ENCODE data around the gene CENPP.

CENPP gene

DNA sequence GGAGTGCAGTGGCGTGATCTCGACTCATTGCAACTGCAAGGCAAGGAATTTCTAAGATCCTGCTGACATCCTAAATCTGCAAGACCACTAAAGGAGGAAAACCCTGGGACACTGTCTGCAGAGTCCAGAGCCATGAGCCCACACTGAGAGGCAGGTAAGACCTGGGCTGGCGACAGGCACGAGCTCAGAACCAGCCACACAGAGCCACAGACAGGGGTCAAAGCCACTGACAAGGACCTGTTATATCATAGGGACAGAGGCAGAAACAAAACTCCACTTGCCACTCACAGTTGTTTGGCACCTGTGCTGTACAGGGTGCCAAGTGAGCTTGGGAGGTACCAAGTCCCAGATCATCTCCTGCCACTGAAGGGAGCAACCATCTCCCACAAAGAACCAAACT, 310.0 kb downstream of the CENPP start:
- no peak for TF ChIP-seq GATA3 (IDR thresholded peaks at IDR 0.05; ENCODE audit: low read depth, low read length)

DNA sequence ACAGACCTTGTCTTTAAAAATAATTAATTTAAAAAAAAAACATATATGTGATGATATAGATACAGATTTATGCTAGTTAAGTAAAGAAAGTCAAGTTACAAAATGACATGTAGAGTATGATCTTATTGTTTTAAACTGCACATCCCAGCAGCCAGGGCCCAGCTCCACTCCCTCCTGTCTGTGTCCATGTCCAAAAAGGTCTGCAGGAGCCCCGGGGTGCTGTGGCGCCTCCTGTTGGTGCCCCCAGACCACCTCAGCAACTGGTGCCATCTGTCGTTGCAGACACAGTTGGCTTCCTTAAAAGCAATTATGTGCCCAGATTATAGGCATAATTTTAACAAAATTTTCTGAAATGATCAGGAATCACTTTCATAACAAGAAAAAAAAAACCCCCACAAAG, 310.9 kb downstream of the CENPP start:
- TF ChIP-seq GATA3 (IDR thresholded peaks at IDR 0.05; ENCODE audit: low read depth, low read length) (no peak), GATA2 (IDR thresholded peaks at IDR 0.05; ENCODE audit: low read depth, low read length) (no peak)

- TF ChIP-seq GATA3 (IDR thresholded peaks at IDR 0.05; ENCODE audit: low read depth, low read length): no peak
- no peak for TF ChIP-seq GATA2 (IDR thresholded peaks at IDR 0.05; ENCODE audit: low read depth, low read length)
Observed at GRCh38 chr9:92637326-92637725, 311.6 kb downstream of the CENPP start.

GRCh38 chr9:92637886-92638620, 312.3 kb downstream of the CENPP start:
- TF ChIP-seq GATA3 (IDR thresholded peaks at IDR 0.05; ENCODE audit: low read depth, low read length) (no peak), GATA2 (IDR thresholded peaks at IDR 0.05; ENCODE audit: low read depth, low read length) (no peak)

DNA sequence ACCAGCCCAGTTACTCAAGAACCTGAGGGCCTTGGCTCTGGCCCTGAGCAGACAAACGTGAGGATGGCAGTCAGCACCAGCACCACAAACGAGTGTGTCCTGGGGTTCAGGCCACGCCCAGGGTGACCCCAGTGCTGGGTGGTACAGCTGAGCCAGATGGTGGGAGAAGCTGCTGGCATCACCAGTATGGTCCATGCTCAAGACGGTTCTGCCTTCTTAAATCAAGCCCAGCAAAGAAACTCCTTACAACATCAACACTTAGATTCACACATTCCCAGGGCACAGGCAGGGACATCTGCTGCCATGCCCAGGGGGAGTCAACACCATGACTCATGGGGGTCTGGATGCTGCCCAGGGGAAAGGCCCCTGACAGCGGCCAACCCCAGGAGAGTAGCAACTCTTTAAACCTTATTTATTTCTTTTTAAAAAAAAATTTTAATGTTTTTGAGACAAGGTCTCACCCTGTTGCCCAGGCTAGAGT, 312.9 kb downstream of the CENPP start:
- TF ChIP-seq GATA2 (IDR thresholded peaks at IDR 0.05; ENCODE audit: low read depth, low read length) (no peak), GATA3 (IDR thresholded peaks at IDR 0.05; ENCODE audit: low read depth, low read length) (no peak)

DNA sequence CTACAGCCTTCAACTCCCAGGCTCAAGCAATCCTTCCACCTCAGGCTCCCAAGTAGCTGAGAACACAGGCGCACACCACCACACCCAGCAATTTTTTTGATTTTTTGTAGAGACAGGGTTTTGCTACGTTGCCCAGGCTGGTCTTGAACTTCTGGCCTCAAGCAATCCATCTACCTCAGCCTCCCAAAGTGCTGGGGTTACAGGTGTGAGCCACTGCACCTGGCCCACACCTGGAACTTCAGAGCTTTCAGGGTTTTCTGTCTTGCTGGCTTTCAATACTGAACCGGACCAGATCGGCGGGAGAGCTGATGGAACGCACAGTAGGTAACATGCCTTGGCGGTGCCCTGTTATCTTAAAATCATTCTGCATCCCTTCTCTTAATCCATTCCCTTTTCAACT, 313.4 kb downstream of the CENPP start:
- TF ChIP-seq GATA3 (IDR thresholded peaks at IDR 0.05; ENCODE audit: low read depth, low read length) (no peak), GATA2 (IDR thresholded peaks at IDR 0.05; ENCODE audit: low read depth, low read length) (no peak)

DNA sequence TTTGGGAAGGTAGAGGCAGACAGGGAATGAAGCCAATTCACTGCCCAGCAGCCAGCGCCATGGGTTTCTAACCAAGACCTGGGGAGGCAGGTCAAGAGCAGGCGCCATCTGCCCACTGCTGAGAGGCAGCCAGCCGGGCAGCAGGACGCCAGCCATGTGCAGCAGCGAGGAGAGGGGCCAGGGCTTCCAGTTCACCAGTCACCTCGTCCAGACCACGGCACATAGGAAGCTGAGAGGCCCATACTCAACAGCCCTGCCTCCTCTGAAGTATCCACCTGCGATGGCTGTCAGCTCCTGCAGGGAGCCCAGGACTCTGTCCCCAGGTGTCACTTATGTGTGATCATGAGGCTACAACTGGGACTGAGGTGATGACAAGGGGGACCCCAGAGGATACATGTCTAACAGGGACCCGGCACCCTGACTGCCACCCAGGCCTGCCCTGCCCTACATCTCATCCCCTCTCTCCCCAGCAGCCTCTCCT, 314.1 kb downstream of the CENPP start:
- TF ChIP-seq GATA2 (IDR thresholded peaks at IDR 0.05; ENCODE audit: low read depth, low read length): no peak
- no peak for TF ChIP-seq GATA3 (IDR thresholded peaks at IDR 0.05; ENCODE audit: low read depth, low read length)

DNA sequence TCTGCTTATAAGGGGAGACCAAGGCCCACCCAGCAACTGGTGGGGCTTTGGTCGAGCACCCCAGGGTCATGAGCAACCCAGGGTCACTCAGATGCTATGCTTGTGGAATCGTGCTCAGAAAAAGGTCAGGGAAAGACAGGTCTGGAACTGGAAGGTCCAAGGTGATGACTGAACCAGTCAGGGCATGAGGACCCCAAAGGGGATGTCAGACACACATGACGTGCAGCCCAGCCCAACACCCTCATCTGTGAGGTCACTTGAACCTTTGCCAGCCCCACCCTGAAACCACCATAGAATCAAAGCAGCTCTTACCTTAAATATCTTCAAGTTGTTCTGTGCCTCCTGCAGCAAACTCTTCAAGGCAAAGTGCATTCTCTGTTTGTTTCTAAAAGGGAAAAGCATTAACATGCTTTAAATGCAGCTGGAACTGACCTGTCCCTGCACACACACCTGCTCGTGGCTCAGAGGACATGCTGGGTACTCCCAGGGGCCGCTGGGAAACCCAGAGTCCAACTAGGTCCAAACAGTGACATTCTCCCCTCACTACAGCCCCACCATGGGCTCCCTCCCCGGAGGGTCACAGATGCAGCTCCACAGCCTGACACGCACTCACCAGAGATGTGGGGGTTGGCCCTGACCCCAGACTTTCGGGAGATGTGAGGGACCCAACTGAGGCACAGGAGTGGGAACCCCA, 314.8 kb downstream of the CENPP start:
- TF ChIP-seq GATA2 (IDR thresholded peaks at IDR 0.05; ENCODE audit: low read depth, low read length): no peak
- no peak for TF ChIP-seq GATA3 (IDR thresholded peaks at IDR 0.05; ENCODE audit: low read depth, low read length)

DNA sequence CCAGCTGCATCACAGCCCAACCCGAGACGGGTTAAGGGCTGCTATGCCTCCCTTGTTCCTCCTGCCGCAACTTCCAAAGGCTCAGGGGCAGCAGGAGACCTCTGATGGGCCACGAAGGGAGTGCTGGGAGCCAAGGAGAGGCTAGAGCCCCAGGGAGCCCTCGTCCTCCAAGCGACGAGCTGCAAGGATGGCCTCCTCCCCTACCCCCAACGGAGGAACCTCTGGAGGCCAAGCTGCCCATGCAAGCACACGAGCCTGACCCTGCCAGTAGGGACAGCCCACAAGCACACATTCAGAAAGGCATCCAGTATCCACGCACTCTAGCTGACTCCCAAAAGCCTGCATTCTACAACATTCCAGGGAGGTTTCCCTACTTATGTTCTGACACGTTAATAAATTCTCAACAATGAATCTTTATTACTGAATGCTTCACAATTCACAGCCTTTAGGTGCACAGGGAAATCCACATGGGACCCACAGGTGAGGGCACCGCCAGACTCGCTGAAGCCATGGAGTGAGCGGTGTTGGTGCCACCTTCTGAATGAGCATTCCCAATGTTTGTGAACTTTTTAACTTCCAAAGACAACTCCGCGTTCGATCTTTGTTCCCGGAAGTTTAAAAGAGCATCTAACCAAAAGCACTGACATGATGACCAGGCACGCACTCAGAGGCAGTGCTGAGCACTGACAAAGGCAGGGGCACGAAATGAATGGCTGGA, 315.5 kb downstream of the CENPP start:
- TF ChIP-seq GATA2 (IDR thresholded peaks at IDR 0.05; ENCODE audit: low read depth, low read length) (no peak), GATA3 (IDR thresholded peaks at IDR 0.05; ENCODE audit: low read depth, low read length) (no peak)

GRCh38 chr9:92642041-92642451, 316.3 kb downstream of the CENPP start:
- TF ChIP-seq GATA3 (IDR thresholded peaks at IDR 0.05; ENCODE audit: low read depth, low read length): no peak
- no peak for TF ChIP-seq GATA2 (IDR thresholded peaks at IDR 0.05; ENCODE audit: low read depth, low read length)

- TF ChIP-seq GATA3 (IDR thresholded peaks at IDR 0.05; ENCODE audit: low read depth, low read length): no peak
- TF ChIP-seq GATA2 (IDR thresholded peaks at IDR 0.05; ENCODE audit: low read depth, low read length): no peak
Observed at GRCh38 chr9:92642564-92642963, 316.8 kb downstream of the CENPP start.

DNA sequence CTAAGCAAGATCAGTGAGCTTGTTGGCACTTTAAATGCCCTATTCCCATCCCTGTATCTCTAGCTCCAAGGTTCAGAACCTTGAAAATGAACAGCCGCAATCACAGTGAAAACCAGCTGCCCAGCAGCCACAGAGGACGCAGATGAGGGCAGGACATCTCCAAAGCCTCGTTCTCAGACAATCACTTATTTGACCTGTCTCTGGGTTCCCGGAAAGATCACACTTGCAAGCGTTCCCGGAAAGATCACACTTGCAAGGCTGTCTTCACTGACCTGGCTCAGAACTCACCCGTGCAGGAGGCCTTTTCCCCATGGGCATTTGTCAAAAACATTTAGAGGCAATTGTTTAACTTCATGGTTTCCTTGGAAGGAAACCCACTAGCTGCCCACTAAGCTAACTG, 318.5 kb downstream of the CENPP start:
- TF ChIP-seq GATA2 (IDR thresholded peaks at IDR 0.05; ENCODE audit: low read depth, low read length) (no peak), GATA3 (IDR thresholded peaks at IDR 0.05; ENCODE audit: low read depth, low read length) (no peak)

DNA sequence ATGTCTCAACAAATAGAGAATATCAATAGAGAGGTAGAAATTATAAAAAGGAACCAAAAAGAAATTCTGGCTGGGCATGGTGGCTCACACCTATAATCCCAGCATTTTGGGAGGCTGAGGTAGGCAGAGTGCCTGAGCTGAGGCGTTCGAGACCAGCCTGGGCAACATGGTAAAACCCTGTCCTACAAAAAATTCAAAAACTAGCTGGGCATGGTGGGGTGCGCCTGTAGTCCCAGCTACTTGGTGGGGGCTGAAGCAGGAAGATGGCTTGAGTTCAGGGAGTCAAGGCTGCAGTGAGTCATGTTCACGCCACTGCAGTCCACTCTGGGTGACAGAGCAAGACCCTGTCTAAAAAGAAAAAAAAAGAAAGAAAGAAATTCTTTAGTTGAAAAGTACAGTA, 319.3 kb downstream of the CENPP start:
- TF ChIP-seq GATA2 (IDR thresholded peaks at IDR 0.05; ENCODE audit: low read depth, low read length) (no peak), GATA3 (IDR thresholded peaks at IDR 0.05; ENCODE audit: low read depth, low read length) (no peak)

DNA sequence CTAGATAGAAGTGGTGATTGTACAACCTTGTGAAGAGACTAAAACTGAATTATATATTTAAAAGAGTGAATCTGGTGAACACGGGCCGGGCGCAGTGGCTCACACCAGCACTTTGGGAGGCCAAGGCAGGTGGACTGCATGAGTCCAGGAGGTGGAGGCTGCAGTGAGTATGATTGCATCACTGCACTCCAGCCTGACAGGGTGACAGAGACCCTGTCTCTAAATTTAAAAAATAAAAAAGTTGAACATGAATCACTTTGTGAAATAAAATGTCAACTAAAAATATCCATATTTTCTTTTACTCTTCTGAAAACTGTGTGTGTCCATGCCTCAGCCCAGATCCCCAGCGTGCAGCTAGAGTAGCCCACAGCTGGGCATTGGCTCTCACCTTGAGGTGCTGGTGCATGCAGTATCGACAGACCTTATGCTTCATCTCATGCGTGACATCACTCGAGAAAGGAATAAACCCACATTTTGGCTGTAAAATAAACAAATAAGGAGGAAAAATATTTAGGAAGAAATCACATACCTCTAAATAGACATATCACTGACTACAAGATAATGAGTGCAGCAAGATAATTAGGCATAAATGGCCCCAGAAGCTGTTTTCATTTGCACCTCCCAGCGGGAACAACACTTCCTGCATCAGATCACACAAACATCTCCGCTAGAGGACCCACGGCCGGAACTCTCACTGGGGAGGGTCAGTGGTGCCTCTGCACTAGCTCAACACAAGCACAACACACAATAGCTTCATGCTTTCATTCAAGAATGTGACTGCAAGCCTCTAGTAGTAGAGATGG, 322.1 kb downstream of the CENPP start:
- TF ChIP-seq GATA3 (IDR thresholded peaks at IDR 0.05; ENCODE audit: low read depth, low read length) (no peak), GATA2 (IDR thresholded peaks at IDR 0.05; ENCODE audit: low read depth, low read length) (no peak)

Data from SH-SY5Y (cell line).